GM12874 (cell line): Measurements from ENCODE around the gene TRAF3.

Source experiments
- CTCF ChIP-seq: IDR thresholded peaks from 2 replicates; pipeline ENCODE4 v1.5.1; 2011; ENCODE audit warnings: low read depth, mild to moderate bottlenecking, control low read depth, low read length, moderate library complexity; ENCODE audit not compliant: insufficient read depth

The TRAF3 gene

GRCh38 chr14:102900631-102901571, 123.7 kb downstream of the TRAF3 start:
- TF ChIP-seq CTCF = no peak

GRCh38 chr14:102901633-102902032, 124.4 kb downstream of the TRAF3 start:
- no peak for TF ChIP-seq CTCF

- TF ChIP-seq CTCF = no peak
Measured at GRCh38 chr14:102902086-102902485, 124.8 kb downstream of the TRAF3 start.

- no peak for TF ChIP-seq CTCF
Measured at GRCh38 chr14:102902523-102903247, 125.4 kb downstream of the TRAF3 start.

GRCh38 chr14:102903248-102903888, 126.1 kb downstream of the TRAF3 start:
- TF ChIP-seq CTCF = no peak

GRCh38 chr14:102903889-102904512, 126.8 kb downstream of the TRAF3 start:
- no peak for TF ChIP-seq CTCF
